ENCODE measurements around the gene DLG2.
"Not testable (repeated sequence)": the region's sequence is repeated elsewhere in the genome, so short reads cannot be mapped to it uniquely, and the experiment has no call there.

Gene DLG2

GRCh38 chr11:85627332-85627997 is at the start of gene DLG2:
DLG2 (minus strand) TSS chr11:85627344.
- no peak for DNase-seq

DNA sequence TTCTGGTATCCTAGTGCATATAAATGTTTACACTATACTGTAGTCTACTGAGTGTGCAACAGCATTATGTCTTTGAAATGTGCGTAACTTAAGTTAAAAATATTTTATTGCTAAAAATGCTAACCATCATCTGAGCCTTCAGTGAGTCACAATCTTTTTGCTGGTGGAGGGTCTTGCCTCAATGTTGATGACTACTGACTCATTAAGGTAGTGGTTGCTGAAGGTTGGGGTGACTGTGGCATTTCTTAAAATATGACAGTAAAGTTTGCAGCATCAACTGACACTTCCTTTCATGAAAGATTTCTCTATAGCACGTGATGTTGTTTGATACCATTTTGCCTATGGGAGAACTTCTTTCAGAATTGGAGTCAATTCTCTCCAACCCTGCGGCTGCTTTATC is 46.2 kb upstream of the DLG2 start:
- no peak for DNase-seq

DNA sequence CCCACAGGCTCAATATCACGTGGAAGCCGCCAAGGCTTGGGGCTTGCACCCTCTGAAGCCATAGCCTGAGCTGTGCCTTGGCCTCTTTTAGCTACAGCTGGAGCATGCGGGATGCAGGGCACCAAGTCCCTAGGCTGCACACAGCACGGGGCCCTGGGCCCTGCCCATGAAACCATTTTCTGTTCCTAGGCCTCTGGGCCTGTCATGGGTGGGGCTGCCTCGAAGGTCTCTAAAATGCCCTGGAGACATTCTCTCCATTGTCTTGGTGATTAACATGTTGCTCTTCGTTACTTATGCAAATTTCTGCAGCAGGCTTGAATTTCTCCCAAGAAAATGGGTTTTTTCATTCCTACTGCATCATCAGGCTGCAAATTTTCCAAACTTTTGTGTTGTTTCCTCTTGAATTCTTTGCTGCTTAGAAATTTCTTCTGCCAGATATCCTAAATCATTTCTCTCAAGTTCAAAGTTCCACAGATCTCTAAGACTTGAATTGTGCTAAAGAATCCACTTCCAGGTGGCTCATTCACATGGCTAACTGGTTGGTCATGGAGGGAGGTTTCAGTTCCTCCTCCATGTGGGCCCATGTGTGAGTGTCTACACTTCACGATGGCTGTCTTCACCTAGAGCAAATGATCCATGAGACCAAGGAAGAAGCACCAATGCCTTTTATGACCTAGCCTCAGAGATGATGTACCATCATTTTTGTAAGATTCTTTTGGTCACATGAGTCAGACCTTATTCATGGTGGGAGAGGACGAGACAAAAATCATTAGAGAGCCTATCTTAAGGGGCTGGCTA is 45.2 kb upstream of the DLG2 start:
- no peak for DNase-seq

DNA sequence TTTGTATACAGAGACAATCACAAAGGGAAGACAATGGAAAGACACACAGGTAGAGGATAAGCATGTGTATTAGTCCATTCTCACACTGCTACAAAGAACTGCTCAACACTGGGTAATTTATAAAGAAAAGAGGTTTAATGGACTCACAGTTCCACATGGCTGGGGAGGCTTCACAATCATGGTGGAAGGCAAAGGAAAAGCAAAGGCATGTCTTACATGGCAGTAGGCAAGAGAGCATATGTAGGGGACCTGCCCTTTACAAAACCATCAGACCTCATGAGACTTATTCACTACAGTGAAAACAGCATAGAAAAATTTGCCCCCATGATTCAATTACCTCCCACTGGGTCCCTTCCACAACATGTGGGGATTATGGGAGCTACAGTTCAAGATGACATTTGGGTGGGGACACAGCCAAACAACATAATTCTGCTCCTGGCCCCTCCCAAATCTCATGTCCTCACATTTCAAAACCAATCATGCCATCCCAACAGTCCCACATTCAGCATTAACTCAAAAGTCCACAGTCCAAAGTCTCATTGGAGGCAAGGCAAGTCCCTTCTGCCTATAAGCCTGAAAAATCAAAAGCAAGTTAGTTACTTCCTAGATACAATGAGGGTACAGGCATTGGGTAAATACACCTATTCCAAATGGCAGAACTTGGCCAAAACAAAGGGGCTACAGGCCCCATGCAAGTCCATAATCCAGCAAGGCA is 44.0 kb upstream of the DLG2 start:
- not testable (repeated sequence) for DNase-seq

GRCh38 chr11:85668157-85668556 is 41.0 kb upstream of the DLG2 start:
- DNase-seq = no peak

GRCh38 chr11:85666687-85667086 is 39.5 kb upstream of the DLG2 start:
- DNase-seq = no peak

GRCh38 chr11:85665733-85666132 is 38.6 kb upstream of the DLG2 start:
- DNase-seq = no peak

DNA sequence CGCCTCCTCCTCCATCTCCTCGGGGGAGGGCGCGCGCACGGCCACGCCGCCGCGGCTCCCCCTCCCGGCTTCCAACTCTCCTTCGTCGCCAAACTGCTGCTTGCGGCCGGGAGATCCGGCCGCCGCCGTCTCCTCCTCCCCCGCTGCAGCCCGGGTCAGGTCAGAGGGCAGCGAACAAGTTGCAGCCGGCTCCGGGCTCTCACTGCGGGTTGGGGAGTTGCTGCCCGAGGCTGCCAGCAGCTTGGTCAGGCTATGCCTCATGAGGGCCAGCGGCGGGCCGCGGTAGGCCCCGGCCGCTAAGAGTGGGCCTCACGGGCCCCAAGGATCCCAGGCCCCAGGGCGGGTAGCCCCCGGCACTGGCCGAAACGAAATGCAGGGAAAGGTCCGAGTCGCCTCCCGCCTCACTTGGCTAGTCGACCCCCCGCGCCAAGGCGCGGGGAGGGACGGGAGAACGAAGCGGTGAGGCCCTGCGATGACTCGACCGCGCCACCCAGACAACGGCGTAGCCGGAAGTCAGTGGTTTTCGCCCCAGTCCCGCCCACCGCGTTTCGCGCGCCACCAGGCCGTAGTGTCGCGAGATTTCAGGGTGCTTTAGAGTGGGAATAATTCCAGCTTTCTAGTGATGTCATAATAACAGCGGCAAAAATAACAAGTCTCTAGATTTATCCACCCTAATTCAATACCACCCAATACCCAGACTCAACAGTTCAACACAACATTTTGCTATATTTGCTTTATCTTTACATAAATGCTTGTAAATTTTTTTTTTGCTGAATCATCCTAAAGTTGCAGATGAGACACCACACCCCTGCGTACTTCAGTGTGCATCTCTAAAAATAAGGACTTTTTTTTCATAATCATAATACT is 37.7 kb upstream of the DLG2 start, which contains the start of gene CREBZF:
TSS of gene CREBZF (minus strand) at position 515 of the 867 bp plus-strand sequence. CDS start at position 261, 254 bp downstream.
- DNase-seq = peak; percentile 90

GRCh38 chr11:85663753-85664614 is 36.8 kb upstream of the DLG2 start:
- DNase-seq = peak; percentile 90

DNA sequence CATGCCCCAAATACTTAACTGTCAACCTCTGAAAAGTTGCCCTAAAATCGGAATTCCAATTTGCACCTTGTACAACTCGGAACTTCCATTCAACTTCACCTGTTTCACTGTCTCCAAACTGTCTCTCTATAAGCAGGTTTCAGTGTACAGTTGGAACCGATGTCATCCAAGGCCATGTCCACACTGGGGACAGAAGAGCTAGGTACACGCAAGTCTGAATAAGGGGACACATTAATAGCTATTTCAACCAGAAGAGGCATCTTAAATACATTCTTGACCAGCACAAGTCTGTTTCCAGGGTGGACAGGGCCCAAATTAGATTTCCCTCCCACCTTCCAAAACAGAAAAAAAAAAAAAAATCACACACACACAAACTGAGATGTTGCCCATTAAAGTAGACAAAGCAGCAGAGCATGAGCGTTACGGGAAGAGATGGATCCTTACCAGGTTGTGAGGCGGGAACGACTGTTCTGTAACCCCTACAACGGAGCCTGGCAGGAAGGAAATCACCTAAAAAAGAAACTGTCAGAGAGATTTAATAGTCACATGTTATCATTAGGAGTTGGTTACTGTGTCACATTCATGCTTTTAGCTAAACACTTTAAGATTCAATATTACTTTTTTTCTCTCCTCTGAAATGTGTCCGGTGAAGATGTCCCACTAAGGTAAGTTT is 36.1 kb upstream of the DLG2 start:
- no peak for DNase-seq

DNA sequence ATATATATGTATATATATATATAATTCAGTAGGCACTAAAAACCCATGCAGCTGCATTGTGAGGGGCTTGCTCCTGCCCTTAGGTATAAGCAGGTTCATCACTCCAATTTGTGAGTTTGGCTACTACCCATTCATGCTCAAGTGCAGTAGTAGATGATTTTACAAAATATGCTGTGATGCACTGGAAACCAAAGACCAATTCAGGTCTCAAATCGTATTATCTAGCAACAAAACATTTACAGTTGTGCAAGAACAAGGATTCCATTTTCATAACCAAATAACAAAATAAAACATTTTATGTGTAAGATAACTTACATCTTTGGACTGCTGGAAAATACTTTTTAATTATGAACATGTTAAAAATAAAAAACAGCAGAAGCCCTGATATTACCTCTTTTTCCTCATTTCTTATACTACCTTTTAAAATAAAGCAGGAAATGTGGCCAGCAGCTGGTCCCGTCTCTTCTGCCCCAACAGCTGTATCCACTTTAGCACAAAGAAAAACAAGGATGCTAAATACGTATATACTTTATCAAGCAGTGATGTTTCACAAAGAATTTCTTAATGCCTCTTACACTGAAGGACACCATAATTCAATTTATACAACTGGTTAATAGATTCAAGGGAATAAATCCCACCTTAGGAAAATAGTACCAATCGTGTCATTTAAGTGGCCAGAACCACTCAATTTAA is 35.0 kb upstream of the DLG2 start:
- DNase-seq = no peak

DNA sequence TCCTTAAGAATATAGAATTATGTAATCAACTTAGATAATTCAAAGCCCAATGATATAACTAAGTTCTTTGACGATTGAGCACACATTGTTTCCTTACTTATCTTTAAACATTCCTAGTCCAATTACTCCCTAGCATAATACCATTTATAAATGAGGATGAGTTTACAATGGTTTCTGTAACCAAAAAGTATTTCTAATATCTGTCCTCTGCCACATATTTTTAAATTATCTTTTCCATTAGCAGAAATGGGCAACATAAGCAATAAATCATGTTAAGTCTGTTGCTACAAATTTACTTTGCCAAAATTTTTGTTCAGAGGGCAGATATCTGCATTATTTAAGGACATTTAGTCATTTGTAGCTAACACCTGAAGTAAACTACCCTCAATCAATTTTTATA is 31.0 kb upstream of the DLG2 start:
- DNase-seq = no peak

DNA sequence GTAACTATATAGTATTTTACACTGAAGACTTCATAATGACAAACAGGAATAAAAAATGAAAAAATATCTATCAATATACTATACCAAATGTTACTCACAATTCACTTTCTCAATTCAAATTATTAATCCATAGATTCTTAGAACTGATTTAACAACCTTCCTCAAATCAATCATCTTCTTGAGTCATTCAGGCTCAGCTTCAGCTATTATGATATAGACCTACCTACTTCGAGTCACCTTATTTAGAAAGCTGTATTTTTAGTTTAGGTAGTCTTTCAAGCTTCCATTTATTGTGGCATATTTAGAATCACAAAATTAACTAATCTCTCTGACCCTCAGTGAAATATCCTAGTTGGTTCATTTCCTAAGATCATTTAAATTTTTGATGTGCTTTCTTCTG is 29.6 kb upstream of the DLG2 start:
- DNase-seq = no peak

GRCh38 chr11:85654343-85654742 is 27.2 kb upstream of the DLG2 start:
- not testable (repeated sequence) for DNase-seq

GRCh38 chr11:85652786-85653447 is 25.8 kb upstream of the DLG2 start:
- no peak for DNase-seq

DNA sequence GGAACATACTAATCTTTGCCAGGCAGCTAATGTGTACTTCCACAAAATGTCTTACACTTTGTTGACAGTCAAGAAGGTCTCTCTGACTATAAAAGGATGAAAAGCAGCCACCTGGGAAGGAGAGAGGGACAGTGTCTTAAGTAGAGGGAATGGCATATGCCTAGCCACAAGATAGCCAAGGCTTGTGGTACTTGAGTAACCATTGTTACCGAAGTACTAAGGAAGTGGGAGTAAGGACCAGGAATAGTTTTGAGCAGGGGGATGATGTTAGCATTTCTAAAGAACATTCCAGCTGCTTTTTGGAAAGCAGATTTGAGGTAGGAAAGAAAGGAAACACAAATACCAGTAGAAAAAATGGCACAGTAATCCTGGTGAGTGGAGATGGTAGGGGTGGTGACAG is 24.0 kb upstream of the DLG2 start:
- no peak for DNase-seq

DNA sequence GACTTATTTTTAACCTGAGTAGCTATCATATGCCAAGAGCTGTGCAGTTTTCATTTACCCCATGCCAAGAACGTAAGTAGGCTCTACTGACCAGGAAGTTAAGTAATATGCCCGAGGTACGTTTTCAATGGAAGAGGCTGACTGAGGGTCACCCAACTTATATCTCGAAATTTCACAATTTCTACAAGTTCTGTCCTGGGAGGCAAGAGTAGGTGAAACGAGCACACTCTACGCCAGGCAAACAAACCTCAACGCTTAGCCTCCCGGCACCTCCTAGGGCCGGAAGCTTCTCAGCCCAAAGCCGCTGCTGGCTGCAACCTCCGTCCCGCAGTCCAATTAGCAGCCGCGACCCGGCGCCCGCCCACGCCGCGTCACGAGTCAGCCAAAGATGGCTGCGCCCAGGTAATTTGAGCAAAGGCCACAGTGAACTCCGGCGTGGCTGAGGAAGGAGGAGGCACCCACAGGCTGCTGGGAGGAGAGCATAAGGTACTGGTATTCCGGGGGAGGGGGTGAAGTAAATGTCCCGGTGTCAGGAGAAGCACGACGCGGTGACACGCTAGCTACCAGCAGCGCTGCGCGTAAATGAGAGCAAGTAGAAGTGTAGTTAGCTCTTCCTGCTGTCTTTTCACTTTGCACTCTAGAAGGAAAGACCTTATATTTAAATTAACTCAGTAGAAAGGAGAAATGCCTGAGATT is 20.6 kb upstream of the DLG2 start, which contains the start of gene TMEM126A:
TSS of gene TMEM126A (plus strand) at position 364 of the 696 bp plus-strand sequence. CDS start 2,289 bp downstream, outside the sequence.
- peak; percentile 90 for DNase-seq

GRCh38 chr11:85647078-85647477 is 19.9 kb upstream of the DLG2 start:
- no peak for DNase-seq

GRCh38 chr11:85643191-85643614 is 16.1 kb upstream of the DLG2 start:
- DNase-seq = no peak

Data from activated CD4-positive, alpha-beta T cell treated with anti-CD3 and anti-CD28 coated beads, Interleukin-2, amount 50 U/mL, for 1 hour (primary cell).